Trophoblast cell (in vitro differentiated cells and primary cell): ENCODE measurements around the gene NRF1.
A peak's percentile ranks its signal among the peaks of the same experiment; 100 is the strongest.

Experiments
- DNase-seq, 2 donors: peaks; one replicate each; pipeline ENCODE4 v3.0.0-alpha.2; 2016
- H2AFZ ChIP-seq: 2 replicates; pipeline ENCODE4 v1.6.1; 2013; ENCODE audit warnings: low read length, moderate library complexity, mild to moderate bottlenecking; ENCODE audit not compliant: insufficient read depth, poor library complexity
- H2AK5ac ChIP-seq: 2 replicates; pipeline ENCODE4 v1.6.1; 2013; ENCODE audit warnings: mild to moderate bottlenecking, low read length
- H2BK120ac ChIP-seq: 2 replicates; pipeline ENCODE4 v1.6.1; 2013; ENCODE audit warnings: low read length, mild to moderate bottlenecking, moderate library complexity; ENCODE audit not compliant: insufficient read depth, poor library complexity
- H2BK12ac ChIP-seq: 2 replicates; pipeline ENCODE4 v1.6.1; 2013; ENCODE audit warnings: mild to moderate bottlenecking, low read length, moderate library complexity
- H2BK5ac ChIP-seq: 2 replicates; pipeline ENCODE4 v1.6.1; 2013; ENCODE audit warnings: low read length, low read depth, moderate library complexity, mild to moderate bottlenecking; ENCODE audit not compliant: poor library complexity
- H3K14ac ChIP-seq: 2 replicates; pipeline ENCODE4 v1.6.1; 2013; ENCODE audit warnings: mild to moderate bottlenecking, low read length
- H3K18ac ChIP-seq: 2 replicates; pipeline ENCODE4 v1.6.1; 2013; ENCODE audit warnings: mild to moderate bottlenecking, low read length
- H3K23ac ChIP-seq: 2 replicates; pipeline ENCODE4 v1.6.1; 2013; ENCODE audit warnings: low read length
- H3K27ac ChIP-seq: 2 replicates; pipeline ENCODE4 v1.5.1; 2013; ENCODE audit warnings: low read depth, mild to moderate bottlenecking, inconsistent platforms, low read length, moderate library complexity
- H3K27me3 ChIP-seq: 2 replicates; pipeline ENCODE4 v1.6.1; 2013; ENCODE audit warnings: inconsistent platforms, mild to moderate bottlenecking, low read length, moderate library complexity; ENCODE audit not compliant: insufficient read depth
- H3K36me3 ChIP-seq, 2 experiments: 1 replicate in 1 of 2; 2 replicates in 1 of 2; pipeline ENCODE4 v1.6.1; 2013; ENCODE audit warnings: low read length in 2 of 2, mild to moderate bottlenecking in 2 of 2, moderate library complexity in 1 of 2; ENCODE audit not compliant: insufficient read depth in 2 of 2, control insufficient read depth in 1 of 2
- H3K4ac ChIP-seq: 2 replicates; pipeline ENCODE4 v1.6.1; 2013; ENCODE audit warnings: low read depth, mild to moderate bottlenecking, low read length, moderate library complexity
- H3K4me1 ChIP-seq, 2 experiments: 1 replicate in 1 of 2; 2 replicates in 1 of 2; pipeline ENCODE4 v1.6.1; 2013; ENCODE audit warnings: low read length in 2 of 2, mild to moderate bottlenecking in 2 of 2, moderate library complexity in 1 of 2; ENCODE audit not compliant: insufficient read depth in 2 of 2, control insufficient read depth in 1 of 2
- H3K4me2 ChIP-seq: 2 replicates; pipeline ENCODE4 v1.6.1; 2013; ENCODE audit warnings: inconsistent platforms, mild to moderate bottlenecking, low read length, moderate library complexity
- H3K4me3 ChIP-seq: 2 replicates; pipeline ENCODE4 v1.5.1; 2013; ENCODE audit warnings: mild to moderate bottlenecking, low read depth, low read length, inconsistent platforms
- H3K79me1 ChIP-seq: one replicate; pipeline ENCODE4 v1.6.1; 2013; ENCODE audit warnings: low read length
- H3K79me2 ChIP-seq: 2 replicates; pipeline ENCODE4 v1.6.1; 2013; ENCODE audit warnings: low read length, mild to moderate bottlenecking; ENCODE audit not compliant: control insufficient read depth, insufficient read depth, poor library complexity
- H3K9ac ChIP-seq: 2 replicates; pipeline ENCODE4 v1.6.1; 2013; ENCODE audit warnings: mild to moderate bottlenecking, low read length
- H3K9me3 ChIP-seq: 2 replicates; pipeline ENCODE4 v1.6.1; 2013; ENCODE audit warnings: low read depth, mild to moderate bottlenecking, control low read depth, inconsistent platforms, low read length; ENCODE audit not compliant: insufficient read depth
- H4K12ac ChIP-seq: 2 replicates; pipeline ENCODE4 v1.6.1; 2013; ENCODE audit warnings: low read depth, mild to moderate bottlenecking, low read length, moderate library complexity
- H4K8ac ChIP-seq: 2 replicates; pipeline ENCODE4 v1.6.1; 2013; ENCODE audit warnings: low read depth, mild to moderate bottlenecking, low read length, moderate library complexity
- H4K91ac ChIP-seq: one replicate; pipeline ENCODE4 v1.6.1; 2013; ENCODE audit warnings: low read depth, mild to moderate bottlenecking, low read length, moderate library complexity
- WGBS: extraction: QIAGEN DNeasy Blood & Tissue Kit; methylation state at CpG from one replicate; pipeline ENCODE4 v1.1.7; 2013; ENCODE audit warnings: missing lambda C conversion rate; ENCODE audit not compliant: insufficient read length, insufficient coverage; ENCODE audit errors: extremely low coverage; 5-methylcytosine and 5-hydroxymethylcytosine counted together

NRF1 gene

DNA sequence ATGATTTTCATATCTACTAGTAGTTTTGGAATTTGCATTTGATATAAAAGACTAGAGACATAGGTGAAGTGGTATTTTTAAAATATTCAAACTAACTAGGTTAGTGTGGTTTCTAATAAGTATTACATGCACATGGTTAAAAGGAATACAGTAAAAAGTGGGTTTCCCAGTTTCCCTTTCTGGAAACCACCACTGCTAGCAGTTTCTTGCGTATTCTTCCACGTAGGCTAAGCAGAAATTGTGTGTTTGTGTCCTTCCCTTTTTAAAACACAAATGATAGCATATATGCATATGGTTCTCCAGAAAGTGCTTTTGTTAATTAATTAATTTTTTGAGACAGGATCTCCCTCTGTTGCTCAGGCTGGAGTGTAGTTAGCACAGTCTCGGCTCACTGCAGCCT is 15.4 kb downstream of the NRF1 start:
- WGBS: no CpG with 5 or more reads among the region's 3 CpGs
- no peak overlapping the region for H2BK120ac ChIP-seq

DNA sequence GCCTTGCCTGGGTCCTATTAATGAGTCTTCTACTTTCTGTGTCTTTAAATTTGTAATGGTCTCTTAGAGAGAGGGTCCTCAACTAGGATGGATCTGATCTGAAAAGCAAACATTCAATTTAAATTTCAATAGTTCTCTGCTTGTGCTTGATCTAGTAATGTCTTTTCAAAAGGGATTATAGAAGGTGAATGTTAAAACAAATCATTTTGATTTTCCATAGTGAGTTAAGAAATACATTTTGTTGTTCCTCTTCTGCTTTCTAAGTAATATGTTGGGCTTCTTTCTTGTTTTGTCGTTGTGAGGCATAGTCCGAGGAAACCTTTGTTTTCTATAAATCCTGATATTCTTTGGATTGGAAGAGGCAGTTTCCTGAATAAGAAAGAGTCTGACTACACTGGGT is 18.8 kb downstream of the NRF1 start:
- H2BK12ac ChIP-seq: no peak overlapping the region
- H3K4me3 ChIP-seq: no peak overlapping the region
- no peak overlapping the region for H3K23ac ChIP-seq
- no peak overlapping the region for H3K4ac ChIP-seq
- H3K4me1 ChIP-seq: no peaks in the 10 kb centered on the region
- H3K9me3 ChIP-seq: no peaks in the 10 kb centered on the region
- H3K79me1 ChIP-seq: no peaks in the 10 kb centered on the region
- H3K27ac ChIP-seq: no peak overlapping the region
- H3K27me3 ChIP-seq: no peaks in the 10 kb centered on the region
- no peak overlapping the region for H3K18ac ChIP-seq
- H3K79me2 ChIP-seq: no peaks in the 10 kb centered on the region
- H2AK5ac ChIP-seq: no peak overlapping the region
- H4K8ac ChIP-seq: no peak overlapping the region
- no peak overlapping the region for H3K4me2 ChIP-seq
- no peak overlapping the region for H2BK120ac ChIP-seq
- no peak overlapping the region for H3K14ac ChIP-seq
- no peak for DNase-seq
- WGBS: no CpG with 5 or more reads among the region's 2 CpGs
- no peak overlapping the region for H4K12ac ChIP-seq
- no peak overlapping the region for H2AFZ ChIP-seq
- no peaks in the 10 kb centered on the region for H3K36me3 ChIP-seq
- H3K9ac ChIP-seq: no peak overlapping the region
- no peak overlapping the region for H4K91ac ChIP-seq
- no peak overlapping the region for H2BK5ac ChIP-seq

More for the DNA sequence above, 15.4 kb downstream of the NRF1 start:
- no peaks in the 10 kb centered on the region for H3K9me3 ChIP-seq
- H3K14ac ChIP-seq: no peak overlapping the region
- H3K4me2 ChIP-seq: no peak overlapping the region
- no peaks in the 10 kb centered on the region for H3K4me1 ChIP-seq
- H3K9ac ChIP-seq: no peak overlapping the region
- H3K23ac ChIP-seq: no peak overlapping the region
- no peaks in the 10 kb centered on the region for H3K79me2 ChIP-seq
- no peak overlapping the region for H3K18ac ChIP-seq
- no peak overlapping the region for H4K91ac ChIP-seq
- no peak overlapping the region for H3K27ac ChIP-seq
- no peak overlapping the region for H3K4ac ChIP-seq
- H2BK5ac ChIP-seq: no peak overlapping the region
- H2BK12ac ChIP-seq: no peak overlapping the region
- no peaks in the 10 kb centered on the region for H3K27me3 ChIP-seq
- H3K4me3 ChIP-seq: no peak overlapping the region
- H4K12ac ChIP-seq: no peak overlapping the region
- DNase-seq: no peak
- H2AFZ ChIP-seq: no peak overlapping the region
- no peak overlapping the region for H4K8ac ChIP-seq
- no peaks in the 10 kb centered on the region for H3K36me3 ChIP-seq
- H3K79me1 ChIP-seq: no peaks in the 10 kb centered on the region
- H2AK5ac ChIP-seq: no peak overlapping the region

DNA sequence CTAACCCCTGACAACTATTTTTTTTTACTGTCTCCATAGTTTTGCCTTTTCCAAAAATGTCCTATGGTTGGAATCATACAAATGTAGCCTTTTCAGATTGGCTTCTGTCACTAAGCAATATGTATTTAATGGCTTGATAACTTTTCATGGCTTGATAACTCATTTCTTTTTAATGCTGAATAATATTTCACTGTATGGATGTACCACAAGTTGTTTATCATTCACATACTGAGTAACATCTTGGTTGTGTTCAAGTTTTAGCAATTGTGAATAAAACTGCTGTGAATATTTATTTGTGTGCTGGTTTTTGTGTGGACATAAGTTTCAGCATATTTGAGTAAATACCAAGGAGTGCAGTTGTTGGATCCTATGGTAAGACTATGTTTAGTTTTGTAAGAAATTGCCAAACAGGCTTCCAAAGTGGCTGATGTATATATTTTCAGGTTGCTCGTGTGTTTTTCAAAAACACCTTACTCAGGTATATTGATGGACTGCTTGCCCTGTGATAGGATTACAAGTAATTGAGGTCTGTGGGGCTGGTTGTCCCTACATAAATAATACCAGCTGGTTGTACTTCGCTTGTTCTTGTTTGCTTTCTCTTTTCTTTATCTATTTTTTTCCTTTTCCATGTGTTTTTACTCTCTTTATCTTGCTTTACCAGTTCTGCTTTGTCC is 23.0 kb downstream of the NRF1 start:
- Histone ChIP-seq H3K27ac (no peak overlapping the region), H3K79me2 (no peaks in the 10 kb centered on the region), H3K4me3 (no peak overlapping the region), H3K4ac (no peak overlapping the region), H2BK12ac (no peak overlapping the region), H3K4me1 (no peaks in the 10 kb centered on the region), H3K9me3 (no peaks in the 10 kb centered on the region), H2AFZ (no peak overlapping the region), H2BK5ac (no peak overlapping the region), H3K23ac (no peak overlapping the region), H3K18ac (no peak overlapping the region), H2BK120ac (no peak overlapping the region), H3K79me1 (no peaks in the 10 kb centered on the region), H2AK5ac (no peak overlapping the region), H3K14ac (no peak overlapping the region), H3K27me3 (no peaks in the 10 kb centered on the region), H4K12ac (no peak overlapping the region), H3K4me2 (no peak overlapping the region), H4K8ac (no peak overlapping the region), H3K36me3 (no peaks in the 10 kb centered on the region), H4K91ac (no peak overlapping the region), H3K9ac (no peak overlapping the region)
- no peak for DNase-seq
- no CpG with 5 or more reads among the region's 2 CpGs for WGBS

DNA sequence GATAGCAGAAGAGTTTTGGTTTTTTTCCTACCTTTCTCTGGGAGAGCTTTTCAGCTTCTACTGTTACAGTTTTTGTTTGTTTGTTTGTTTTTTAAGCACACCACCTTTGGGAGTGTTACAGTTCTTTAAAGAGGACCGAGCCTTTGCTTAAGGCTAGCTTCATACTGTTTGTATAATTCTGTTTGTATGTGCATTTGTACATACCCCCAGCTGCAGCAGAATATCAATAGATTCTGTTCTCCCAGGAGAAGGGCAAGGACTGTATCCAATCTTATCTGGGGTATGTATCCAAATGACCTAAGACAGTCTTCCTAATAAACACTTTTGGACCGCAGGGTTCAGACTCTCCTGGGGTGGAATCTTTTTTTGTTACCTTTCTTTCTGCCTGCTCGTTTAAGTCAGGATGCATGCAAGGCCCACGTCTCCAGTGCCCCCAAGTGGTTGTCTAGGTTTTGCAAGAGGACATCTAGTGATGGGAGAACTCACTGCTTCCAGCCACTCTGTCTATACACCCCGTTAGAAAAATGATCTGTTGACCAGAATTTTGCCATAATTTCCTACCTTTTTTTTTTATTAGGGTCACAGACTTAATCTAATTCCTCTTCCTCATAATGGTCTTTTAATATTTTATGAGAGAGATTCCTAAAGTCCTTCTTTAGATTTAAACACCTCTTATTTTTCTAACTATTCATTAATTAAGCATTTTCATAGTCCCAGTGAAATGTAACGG is 23.9 kb downstream of the NRF1 start:
- H2AFZ ChIP-seq: no peak overlapping the region

More for the DNA sequence above, 23.9 kb downstream of the NRF1 start:
- no peaks in the 10 kb centered on the region for H3K79me2 ChIP-seq
- no peak overlapping the region for H4K8ac ChIP-seq
- no peaks in the 10 kb centered on the region for H3K27me3 ChIP-seq
- peak; percentile 59 to 75 for DNase-seq
- no peak overlapping the region for H3K4ac ChIP-seq
- no peaks in the 10 kb centered on the region for H3K4me1 ChIP-seq
- no peak overlapping the region for H4K12ac ChIP-seq
- no peak overlapping the region for H3K9ac ChIP-seq
- no peak overlapping the region for H3K4me2 ChIP-seq
- H3K18ac ChIP-seq: no peak overlapping the region
- WGBS: no CpG with 5 or more reads among the region's 6 CpGs
- H2AK5ac ChIP-seq: no peak overlapping the region
- H3K14ac ChIP-seq: no peak overlapping the region
- no peak overlapping the region for H3K27ac ChIP-seq
- no peaks in the 10 kb centered on the region for H3K9me3 ChIP-seq
- no peak overlapping the region for H2BK12ac ChIP-seq
- no peak overlapping the region for H2BK5ac ChIP-seq
- no peak overlapping the region for H3K23ac ChIP-seq
- H3K79me1 ChIP-seq: no peaks in the 10 kb centered on the region
- no peak overlapping the region for H2BK120ac ChIP-seq
- H4K91ac ChIP-seq: no peak overlapping the region
- H3K4me3 ChIP-seq: no peak overlapping the region
- no peaks in the 10 kb centered on the region for H3K36me3 ChIP-seq
